ENCODE measurements around the gene WNT3.
"Not testable (repeated sequence)": the region's sequence is repeated elsewhere in the genome, so short reads cannot be mapped to it uniquely, and the experiment has no call there.

WNT3 gene

DNA sequence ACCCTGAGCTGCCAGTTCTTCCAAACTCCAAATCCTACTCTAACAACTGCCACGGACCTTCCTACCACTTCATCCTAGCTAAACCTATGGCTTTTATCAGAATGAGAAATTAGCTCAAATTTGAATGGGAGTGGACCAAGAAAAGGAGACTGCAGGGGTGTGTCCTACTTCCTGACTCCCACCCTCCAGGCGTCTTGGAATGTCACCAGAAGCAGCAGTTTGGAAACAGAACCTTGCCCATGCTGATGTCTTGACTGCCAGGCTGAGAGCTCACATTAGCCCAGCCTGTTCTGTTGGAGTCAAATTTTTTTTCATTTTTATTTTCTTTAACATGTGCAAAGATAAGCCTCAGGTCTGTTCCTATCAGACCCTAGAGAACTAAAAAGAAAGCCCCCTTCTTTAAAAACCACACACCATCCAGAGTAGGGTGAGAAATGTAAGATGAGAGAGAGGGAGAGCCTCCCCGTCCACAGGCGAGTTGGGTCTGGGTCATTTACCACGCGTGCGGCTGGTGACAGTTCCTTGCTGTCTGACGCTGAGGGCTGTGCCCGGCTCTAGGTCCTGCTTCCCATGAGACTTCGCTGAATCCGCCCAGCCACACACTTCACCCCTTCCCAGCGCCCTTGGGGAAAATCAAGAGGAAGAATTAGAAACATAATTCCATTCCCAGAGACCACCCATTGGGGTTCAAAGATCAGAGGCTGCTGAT is 54.3 kb downstream of the WNT3 start:
- FAIRE-seq, result no peak

DNA sequence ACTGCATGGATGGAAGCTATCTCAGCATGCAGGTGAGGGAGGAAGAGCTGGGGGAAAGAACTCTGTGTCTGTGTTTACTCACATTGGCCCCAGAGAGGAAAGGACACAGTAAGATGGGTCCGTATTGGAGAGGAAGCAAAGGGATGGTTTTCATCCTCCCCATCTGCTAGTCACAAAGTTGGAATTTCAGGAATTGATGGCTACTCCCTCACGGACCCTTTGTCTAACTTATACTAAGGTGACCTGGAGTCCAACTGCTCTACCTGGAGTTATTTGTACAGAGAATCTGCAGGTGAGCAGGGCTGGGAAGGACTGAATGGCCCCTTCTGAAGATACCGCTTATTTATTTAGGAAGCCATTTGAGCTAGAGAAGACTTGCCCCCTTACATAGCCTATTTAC is 55.1 kb downstream of the WNT3 start:
- no peak for FAIRE-seq

DNA sequence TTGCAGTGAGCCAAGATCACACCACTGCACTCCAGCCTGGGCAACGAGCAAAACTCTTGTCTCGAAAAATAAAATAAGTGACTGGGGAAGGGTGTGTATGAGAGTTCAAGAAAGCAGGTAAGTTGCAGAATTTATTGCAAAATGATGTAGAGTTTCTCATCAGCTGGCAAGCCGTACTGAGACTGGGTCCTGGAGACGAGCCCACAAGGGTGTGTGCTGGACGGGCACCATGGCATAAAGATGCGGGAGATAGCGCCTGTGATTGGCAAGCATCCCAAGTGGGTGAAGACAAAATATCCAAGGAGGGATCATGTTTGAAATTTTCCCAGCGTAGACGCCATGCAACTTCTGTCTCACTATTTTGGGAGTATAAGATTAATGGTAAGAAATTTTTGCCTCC is 59.4 kb downstream of the WNT3 start:
- FAIRE-seq, result no peak

DNA sequence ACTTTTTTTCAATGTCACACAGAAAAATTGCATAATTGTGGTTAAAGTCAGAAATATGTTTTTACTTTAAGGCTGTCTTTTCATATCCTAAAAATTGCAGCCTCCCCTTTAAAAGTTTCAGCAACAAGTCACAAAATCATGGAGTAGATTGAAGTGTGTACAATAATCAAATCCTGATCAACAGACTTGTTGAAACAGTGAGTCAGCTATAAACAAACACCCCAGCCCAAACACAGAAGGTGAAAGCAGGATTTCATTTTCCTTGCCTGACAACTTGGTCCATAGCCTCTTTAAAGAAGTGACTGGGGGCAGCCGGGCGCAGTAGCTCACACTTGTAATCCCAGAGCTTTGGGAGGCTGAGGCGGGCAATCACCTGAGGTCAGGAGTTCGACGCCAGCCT is 59.9 kb downstream of the WNT3 start:
- no peak for FAIRE-seq

DNA sequence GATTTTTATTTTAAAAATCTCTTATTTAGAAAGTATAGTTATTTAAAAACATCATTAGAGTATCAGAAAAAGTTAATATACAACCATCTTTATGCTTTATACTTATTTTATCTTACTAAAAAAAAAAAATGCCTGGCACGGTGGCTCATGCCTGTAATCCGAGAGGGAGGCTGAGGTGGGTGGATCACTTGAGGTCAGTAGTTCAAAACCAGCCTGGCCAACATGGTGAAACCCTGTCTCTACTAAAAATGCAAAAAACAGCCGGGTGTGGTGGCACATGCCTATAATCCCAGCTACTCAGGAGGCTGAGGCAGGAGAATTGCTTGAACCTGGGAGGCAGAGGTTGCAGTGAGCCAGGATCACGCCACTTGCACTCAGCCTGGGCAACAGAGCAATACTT is 60.9 kb downstream of the WNT3 start:
- FAIRE-seq, result not testable (repeated sequence)

DNA sequence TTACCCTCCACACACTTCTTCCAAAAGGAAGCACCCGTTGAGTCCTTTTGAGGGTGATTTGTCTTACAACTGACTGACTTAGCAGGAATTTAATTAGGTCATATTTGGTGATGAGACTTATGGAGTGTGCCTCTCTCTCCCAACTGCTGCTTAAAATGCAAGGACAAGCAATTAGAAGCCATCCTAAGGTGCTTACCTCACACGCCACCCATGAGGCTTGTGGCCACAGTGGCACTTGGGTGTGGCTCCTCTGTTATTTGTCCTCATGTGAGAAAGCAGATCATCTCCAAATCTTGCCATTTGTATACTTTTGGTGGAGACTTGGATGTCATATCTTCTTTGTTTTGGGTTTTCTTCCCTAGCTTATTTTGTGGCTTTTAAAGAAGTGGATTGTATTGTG is 61.6 kb downstream of the WNT3 start:
- FAIRE-seq, result no peak

DNA sequence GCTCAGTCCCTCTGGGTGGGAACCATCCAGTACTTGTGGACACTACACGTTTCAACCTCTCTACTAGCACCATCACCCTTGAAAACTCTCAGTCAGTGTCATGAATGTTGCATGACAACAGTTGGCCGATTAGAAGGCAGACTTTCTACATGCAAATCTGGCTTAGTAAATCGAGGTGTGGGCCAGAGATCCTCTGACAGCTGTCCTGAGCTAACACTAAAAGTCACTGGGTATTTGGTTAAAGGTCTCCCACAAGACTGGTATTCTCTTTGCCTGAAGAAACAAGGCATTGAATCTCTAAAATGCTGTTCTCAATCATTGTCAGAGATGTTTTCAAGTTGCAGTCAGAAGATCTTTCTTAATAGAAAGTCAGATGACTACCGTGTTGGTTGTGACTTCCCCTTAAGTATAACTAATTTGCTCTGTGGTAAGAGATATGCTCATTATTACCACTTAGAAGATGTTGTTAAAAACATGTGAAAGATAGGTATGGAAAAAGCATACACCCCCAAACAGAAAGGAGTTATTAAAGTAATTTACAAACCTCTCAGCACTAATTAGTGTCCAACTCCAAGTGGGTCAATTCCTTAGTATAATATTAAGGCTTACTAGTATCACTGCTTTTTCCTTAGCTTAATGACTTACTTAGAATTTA is 62.3 kb downstream of the WNT3 start:
- no peak for FAIRE-seq

DNA sequence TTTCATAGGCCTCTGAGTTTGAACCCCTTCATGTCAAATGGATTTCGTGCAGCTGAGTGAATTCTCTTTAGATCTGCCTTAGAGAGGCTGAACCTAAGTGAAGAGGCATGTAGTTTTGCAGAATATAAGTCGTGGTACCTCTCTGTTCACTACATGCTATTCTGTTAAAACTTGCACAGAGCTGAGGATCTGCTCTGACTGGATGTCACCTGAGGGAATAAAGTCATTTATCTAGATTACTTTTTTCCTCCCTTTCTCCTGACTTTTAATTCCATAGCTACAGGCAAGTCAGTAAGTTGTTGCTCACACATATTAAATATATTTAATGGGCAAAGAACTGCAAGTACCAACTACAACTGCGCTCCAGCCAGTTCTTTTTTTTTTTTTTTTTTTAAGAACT is 64.7 kb downstream of the WNT3 start:
- no peak for FAIRE-seq

DNA sequence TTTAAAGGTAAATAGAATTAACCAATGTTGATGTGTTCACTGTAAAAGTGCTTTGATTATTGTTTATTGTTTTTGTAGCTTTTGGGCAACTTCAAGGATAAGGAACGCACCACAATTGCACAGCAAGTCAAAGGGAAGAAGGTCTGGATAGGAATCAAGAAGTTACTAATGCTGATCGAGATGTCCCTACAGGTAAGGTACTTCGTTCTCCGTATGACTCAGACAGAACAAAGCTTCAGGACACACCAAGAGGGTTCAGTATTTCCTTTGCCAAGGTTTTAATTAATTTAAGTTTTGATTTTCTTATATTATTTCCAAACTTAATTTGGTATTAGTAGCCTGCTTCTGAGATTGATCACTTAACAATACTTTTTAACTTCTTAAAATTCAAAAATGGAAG is 67.1 kb downstream of the WNT3 start:
- FAIRE-seq, result no peak

DNA sequence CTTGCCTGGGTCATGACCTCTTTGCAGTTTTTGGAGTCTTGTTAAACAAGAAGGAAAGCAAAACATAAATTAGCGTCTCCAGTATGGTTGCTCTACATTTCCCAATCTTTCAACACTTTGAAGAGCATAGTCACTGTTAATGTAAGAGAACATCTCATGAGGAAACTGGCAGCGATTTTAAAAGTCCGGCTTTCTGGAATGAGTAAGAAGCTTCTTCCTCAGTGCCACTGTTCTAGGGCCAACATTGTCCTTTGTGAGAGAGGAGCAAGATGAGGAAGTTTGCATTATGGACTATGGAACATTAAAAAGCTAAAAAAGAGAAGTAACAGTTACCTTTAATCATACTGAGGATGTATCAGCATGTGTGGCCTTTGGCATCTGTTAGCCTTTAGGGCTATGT is 73.1 kb downstream of the WNT3 start:
- FAIRE-seq, result no peak

DNA sequence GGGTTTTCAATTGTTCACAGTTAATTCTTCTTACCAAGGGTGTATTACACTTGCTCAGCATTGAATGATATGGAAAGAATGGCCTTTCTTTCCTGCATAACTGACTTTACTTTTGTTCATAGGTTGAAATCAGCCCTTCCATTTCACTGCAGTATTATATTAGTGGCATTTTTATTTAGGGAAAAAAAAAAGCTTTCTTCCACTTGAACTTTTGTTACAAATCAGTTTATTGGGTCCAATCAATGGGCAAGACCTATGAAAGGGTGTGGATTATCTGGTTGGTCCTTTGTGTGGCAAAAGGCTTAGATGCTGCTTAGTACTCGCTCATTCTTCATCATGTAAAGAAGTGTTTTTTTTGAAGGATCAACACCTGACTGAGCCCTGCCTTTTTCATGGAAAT is 74.1 kb downstream of the WNT3 start:
- FAIRE-seq, result no peak

DNA sequence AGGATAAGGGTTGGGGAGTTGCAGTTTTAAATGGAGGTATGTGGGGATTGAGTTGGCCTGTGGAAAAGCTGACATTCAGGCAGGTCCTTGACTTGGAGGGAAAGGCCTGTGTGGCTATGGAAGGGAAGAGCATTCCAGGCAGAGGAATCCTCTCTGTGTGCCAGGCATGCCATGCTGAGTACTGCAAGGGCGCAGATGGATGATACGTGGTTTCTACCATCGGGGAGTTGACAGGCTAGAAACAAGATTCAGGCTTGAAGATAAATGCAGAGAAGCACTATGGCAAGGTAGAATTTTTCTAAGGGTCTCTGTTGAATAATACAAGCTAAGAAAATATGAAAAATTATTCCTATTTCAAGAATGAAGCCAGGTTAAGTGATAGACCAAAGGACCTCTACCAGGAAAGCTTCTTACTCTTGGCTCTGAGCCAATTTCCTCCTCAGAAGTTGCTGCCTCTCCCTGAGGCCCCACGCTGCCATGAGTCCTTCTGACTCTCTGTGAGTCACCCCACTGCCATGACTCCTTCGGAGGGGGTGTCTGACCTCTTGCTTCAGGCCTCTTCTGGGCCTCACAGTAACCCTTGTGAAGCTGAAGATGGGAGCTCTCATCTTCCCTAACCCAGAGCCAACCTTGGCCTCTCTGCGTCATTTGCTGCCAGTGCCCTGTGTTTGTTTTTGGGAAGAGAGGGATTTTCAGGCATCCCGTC is 75.8 kb downstream of the WNT3 start:
- FAIRE-seq, result no peak

DNA sequence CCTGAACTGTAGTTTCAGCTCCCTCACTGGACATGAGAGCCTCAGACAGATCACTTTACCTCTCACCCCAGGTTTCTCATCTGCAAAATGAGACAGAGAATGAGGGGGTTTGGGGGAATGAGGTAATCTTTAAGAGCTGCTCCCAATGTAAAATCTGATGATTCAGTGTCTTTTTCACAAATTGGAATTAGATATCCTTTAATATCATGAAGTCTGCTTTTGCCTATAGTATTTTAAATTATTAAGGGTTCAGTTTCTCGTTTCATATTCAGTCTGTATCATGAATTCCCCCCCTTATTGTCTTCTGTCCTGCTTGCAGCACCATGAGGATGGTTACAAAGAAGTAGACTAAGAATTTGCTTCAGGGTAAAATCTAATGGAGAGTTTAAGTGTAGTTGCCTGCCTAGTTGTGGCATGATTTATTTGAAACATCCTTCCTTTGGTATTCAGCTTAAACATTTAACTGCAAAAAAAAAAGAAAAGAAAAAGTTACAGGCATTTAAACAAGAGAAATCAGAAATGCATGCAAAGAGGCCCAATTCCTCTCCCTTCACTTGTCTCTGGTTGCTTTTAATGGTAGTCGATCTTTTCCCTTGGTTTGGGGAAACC is 77.3 kb downstream of the WNT3 start:
- FAIRE-seq, result no peak

DNA sequence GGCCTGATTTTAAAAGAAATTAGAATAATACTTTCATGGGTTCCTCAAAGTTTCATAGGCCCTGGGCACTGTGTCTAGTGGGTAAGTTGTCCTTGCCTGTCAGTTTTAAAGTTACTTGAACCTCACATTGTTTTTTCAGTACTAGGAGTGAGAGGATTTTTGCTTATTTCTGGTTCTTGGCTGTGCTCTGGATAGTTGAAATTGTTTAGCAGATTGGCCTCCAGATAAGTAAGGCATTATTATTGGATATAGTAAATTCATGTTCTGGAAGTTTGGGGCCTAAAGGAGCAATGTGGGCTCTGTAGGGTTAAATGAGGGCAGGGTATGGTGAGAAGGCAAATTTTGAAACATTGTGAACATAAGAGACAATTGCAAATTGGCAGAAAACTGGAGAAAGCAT is 78.5 kb downstream of the WNT3 start:
- no peak for FAIRE-seq

DNA sequence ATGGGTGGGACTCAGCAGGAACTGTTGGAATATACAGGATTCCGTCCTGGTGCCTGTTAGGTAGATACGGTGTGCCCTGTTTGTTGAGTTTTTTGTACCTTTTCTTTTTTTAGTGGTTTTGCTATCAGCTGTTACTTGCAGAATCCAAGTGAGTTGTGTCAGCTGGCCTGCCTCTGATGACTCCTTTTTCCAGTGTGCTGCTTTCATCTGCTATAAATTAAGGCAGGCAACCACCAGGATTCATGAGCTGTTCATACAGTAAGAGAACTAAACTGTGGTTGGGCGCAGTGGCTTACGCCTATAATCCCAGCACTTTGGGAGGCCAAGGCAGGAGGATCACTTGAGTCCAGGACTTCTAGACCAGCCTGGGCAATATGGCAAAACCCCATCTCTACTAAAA is 79.9 kb downstream of the WNT3 start:
- no peak for FAIRE-seq

DNA sequence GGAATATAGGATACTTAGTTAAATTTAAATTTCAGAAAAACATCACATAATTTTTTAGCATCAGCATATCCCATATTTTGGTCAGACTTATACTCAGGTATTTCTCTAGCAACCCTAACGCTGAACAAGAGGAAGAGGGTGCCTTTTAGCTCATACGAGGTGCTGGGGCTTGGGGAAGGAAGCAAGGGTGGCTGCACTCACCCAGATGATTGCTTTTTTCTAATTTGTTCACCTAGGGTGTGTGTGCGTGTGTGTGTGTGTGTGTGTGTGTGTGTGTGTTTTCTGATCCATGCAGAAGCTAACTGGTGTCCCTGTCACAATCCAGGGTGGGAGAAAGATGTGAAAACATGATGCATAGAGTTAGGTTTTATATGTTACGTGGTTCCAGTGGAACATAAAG is 81.2 kb downstream of the WNT3 start:
- no peak for FAIRE-seq

DNA sequence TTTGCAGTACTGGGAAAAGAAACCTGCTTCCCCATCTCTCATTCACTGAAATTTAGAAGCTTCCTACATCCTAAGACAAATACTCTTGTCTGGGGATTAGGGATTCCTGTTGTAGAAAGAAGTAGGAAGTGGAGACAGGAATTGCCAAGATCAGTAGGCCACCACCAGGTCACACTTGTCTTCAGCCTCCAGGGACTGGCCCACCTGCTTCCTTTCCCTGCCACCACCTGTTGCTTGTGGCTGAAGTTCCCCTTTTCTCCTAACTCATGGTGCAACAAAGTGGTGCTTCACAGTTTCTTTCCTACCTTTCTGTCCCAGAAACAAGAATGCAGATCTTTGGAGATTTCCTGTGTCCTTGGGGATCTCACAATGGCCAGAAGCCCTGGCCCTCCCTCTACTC is 82.4 kb downstream of the WNT3 start:
- no peak for FAIRE-seq

DNA sequence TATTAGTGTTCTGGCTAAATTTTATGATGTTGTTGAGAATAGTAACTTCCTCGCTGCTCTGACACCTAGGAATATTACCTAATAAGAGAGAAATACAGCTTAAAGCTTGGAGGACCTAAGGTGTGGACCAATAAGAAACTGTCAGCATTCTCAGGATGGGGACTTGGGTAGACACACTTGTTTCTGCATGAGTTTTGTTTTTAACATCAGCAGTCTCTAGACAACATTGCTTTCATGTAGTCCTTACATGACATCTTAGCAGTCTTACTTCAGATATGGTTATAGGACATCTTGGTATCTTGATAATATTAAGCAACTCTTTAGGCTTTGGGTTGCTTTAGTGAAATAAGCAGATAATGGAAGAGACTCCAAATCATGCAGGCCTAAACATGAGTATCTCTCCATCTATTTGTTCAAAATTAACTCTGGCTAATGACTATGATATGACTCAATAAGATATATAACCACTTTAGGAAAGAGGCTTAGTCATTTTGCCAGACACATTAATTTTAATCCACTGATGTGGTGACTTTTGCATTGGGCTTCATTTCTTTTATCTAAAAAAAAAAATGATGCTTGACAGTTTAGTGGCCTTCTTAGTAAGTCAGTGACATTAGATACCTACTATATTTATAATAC is 84.5 kb downstream of the WNT3 start:
- no peak for FAIRE-seq

DNA sequence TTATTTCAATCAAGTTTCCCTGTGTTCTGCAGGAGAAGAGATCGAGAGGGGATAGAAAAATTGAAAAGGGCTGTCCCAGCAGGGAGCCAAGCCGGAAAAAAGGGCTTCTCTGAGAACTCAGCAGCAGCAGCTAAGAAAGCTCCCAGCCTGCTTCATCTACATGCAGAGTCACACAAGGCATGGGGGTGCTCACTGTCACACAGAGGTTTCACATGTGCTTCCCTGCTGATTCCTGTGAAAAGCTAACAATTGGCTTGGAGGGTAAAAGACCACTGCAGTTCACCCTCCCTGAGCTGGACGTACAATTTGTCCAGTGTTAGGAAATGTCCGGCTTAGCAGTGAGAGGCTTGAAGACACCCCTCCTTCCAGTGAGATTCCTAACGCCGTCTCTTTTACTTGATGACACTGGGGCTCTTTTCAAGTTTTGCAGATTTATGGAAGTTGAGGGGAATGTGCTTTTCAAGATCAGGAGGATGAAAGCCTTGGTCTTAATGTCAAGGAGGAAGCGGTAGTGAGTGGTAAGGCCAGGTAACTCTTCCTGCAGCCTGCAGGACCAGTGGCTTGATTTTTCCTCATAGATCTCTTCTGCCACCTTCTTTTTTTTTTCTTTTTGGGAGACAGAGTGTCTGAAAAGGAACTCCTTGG is 85.6 kb downstream of the WNT3 start:
- FAIRE-seq, result no peak

DNA sequence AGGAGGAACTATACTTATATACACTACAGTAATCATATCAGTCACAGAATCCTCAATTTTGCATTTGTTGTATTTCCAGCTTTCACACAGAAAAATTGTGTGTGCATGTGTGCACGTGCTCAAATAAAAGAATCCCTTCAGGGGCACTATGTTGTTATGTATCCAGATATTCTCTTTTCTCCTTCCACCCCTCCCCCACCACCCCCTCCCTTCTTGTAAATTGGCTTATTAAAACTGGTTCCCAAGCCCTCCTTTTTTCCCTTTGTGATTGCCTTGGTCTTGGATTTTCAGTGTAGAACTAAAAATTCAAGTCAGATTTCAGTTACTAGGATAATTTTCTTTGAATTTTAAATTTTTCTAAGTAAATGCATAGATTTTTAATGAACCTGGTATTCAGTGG is 86.3 kb downstream of the WNT3 start:
- no peak for FAIRE-seq

DNA sequence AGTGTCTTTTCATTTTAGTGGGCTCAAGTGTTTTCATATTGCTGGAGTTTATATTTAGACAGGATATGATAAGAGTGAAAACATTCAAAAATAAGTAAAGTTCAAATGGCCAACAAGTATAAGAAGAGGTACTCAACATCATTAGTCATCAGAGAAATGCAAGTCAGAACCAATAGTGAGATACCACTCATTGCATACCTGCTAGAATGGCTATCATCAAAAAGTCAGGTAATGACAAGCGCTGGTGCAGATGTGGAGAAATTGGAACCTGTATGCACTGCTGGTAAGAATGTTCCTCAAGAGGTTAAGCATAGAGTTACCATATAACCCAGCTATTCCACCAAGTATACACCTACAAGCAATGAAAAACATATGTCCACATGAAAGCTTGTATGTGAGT is 87.8 kb downstream of the WNT3 start:
- no peak for FAIRE-seq

DNA sequence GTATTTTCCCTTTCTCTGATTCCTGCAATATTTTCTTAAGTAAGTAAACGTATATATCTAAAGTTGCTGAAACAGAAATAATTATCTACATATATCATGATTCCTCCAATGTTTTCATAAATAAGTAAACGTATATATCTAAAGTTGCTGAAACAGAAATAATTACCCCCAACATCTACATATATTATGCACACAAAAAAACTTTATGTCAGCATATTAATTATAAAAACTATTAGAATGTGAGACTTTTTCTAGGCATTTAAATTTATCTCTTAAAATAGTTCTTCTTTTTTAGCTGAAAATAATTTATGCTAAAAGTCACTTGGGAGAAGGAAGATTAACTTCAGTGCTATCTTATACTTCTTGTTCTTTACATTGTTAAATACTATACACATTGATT is 88.5 kb downstream of the WNT3 start:
- FAIRE-seq, result no peak

Measured in colon (tissue), 2 donors.